PC-9 (cell line): ENCODE results near the gene TCP10L.

Experiments
- EZH2 ChIP-seq: fragments of 200-600 bp; sonication (generic); IDR thresholded peaks from 2 replicates; pipeline ENCODE4 v1.8.0; 2017; ENCODE audit warnings: antibody characterized with exemption, low read depth
- TF ChIP-seq, protein P1 (sequence below): fragments of 200-600 bp; sonication (generic); conservative IDR thresholded peaks from 2 replicates; pipeline ENCODE4 v1.6.1; 2017; ENCODE audit warnings: mixed run types, antibody characterized with exemption, mild to moderate bottlenecking, moderate library complexity

DNA sequence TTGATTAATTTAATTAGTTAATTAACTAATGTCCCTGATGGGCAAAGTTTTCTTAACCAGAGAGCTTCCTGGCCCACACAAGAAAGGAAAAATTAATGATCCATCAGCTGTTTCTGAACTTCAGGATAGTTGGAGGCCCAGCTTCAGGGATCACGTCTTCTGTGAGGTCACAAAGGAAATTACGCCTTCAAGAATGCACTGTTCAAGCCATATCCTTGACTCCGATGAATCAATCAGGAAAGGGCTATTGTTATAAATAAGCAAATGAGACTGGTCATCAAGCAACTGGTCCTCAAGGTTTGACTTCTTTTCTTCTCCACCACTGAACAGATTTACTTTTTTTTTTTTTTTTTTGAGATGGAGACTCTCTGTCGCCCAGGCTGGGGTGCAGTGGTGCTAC, 40.6 kb downstream of the TCP10L start:
- TF ChIP-seq, protein P1, sequence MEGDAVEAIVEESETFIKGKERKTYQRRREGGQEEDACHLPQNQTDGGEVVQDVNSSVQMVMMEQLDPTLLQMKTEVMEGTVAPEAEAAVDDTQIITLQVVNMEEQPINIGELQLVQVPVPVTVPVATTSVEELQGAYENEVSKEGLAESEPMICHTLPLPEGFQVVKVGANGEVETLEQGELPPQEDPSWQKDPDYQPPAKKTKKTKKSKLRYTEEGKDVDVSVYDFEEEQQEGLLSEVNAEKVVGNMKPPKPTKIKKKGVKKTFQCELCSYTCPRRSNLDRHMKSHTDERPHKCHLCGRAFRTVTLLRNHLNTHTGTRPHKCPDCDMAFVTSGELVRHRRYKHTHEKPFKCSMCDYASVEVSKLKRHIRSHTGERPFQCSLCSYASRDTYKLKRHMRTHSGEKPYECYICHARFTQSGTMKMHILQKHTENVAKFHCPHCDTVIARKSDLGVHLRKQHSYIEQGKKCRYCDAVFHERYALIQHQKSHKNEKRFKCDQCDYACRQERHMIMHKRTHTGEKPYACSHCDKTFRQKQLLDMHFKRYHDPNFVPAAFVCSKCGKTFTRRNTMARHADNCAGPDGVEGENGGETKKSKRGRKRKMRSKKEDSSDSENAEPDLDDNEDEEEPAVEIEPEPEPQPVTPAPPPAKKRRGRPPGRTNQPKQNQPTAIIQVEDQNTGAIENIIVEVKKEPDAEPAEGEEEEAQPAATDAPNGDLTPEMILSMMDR = no peak
- no peak for TF ChIP-seq EZH2
